ENCODE results near the gene HDAC4. TPM values are rescaled to one million over a fixed set of nuclear protein-coding genes. Genes with fewer than 3 reads are reported as not detected.

HDAC4 gene
- total and polyA plus RNA-seq, 2 donors (not counting 1 experiment from before 2014, with no cell fraction given), result 13.5 to 46.0 TPM

GRCh38 chr2:239377591-239377990, 23.2 kb downstream of the HDAC4 start:
- POLR2A ChIA-PET, result no interaction called here
- CTCF ChIA-PET, result no interaction called here

GRCh38 chr2:239376942-239377531, 23.8 kb downstream of the HDAC4 start:
- TF ChIP-seq EZH2 (IDR thresholded peaks at IDR 0.05; ENCODE audit: borderline replicate concordance, insufficient read depth, low read depth, low read length, poor library complexity, severe bottlenecking), result no peak
- no peak for TF ChIP-seq CTCF (IDR thresholded peaks at IDR 0.05)
- POLR2A ChIA-PET, result no interaction called here

More at GRCh38 chr2:239377591-239377990, 23.2 kb downstream of the HDAC4 start:
- no peak overlapping the region for H3K27ac Mint-ChIP-seq
- Histone ChIP-seq H3K9ac (ENCODE audit: low read length) (no peak overlapping the region), H3K4me1 (ENCODE audit: control insufficient read depth in 2 of 2, insufficient read depth in 2 of 2, low read length in 2 of 2) (peaks cover 18 to 38% of the 10 kb centered on the region in 2 donors), H3K79me2 (ENCODE audit: control insufficient read depth, insufficient read depth, low read length) (peaks cover 61% of the 10 kb centered on the region), H2AFZ (ENCODE audit: insufficient read depth, low read depth, low read length, poor library complexity, severe bottlenecking) (no peak overlapping the region), H4K20me1 (ENCODE audit: control insufficient read depth, insufficient read depth, low read length, poor library complexity, severe bottlenecking) (no peaks in the 10 kb centered on the region), H3K27me3 (replicated peaks in 1 of 4; ENCODE audit: control extremely low read depth in 1 of 4, control insufficient read depth in 3 of 4, insufficient read depth in 4 of 4, low read length in 3 of 4) (no peaks in the 10 kb centered on the region), H3K4me3 (ENCODE audit: control extremely low read depth in 1 of 5, extremely low read depth in 1 of 5, insufficient read depth in 1 of 5, low read depth in 2 of 5, low read length in 4 of 5) (no peak overlapping the region), H3K9me3 (ENCODE audit: control extremely low read depth in 1 of 3, control insufficient read depth in 2 of 3, insufficient read depth in 1 of 3, low read length in 2 of 3) (no peaks in the 10 kb centered on the region), H3K27ac (ENCODE audit: low read length in 2 of 2) (no peak overlapping the region), H3K36me3 (replicated peaks in 1 of 2; ENCODE audit: control extremely low read depth in 1 of 2, control insufficient read depth in 1 of 2, extremely low read depth in 1 of 2, insufficient read depth in 2 of 2, low read length in 1 of 2) (no peaks in the 10 kb centered on the region), H3K4me2 (replicated peaks; ENCODE audit: low read depth, low read length, poor library complexity, severe bottlenecking) (no peak overlapping the region)
- ATAC-seq (ENCODE audit: low read depth), result no peak
- no peak for DNase-seq
- WGBS (ENCODE audit: insufficient coverage), result 93% methylated on average over 10 of the region's 10 CpGs
- no peaks in the 10 kb centered on the region for H3K9me3 Mint-ChIP-seq (ENCODE audit: insufficient read depth)
- H3K4me3 Mint-ChIP-seq, result no peak overlapping the region
- no peak for TF ChIP-seq CTCF (IDR thresholded peaks at IDR 0.05)
- TF ChIP-seq EZH2 (IDR thresholded peaks at IDR 0.05; ENCODE audit: borderline replicate concordance, insufficient read depth, low read depth, low read length, poor library complexity, severe bottlenecking), result no peak
- peaks cover 37% of the 10 kb centered on the region for H3K4me1 Mint-ChIP-seq
- no peaks in the 10 kb centered on the region for H3K27me3 Mint-ChIP-seq
- intact Hi-C loops (cut with micrococcal nuclease), result no loop called here

More at GRCh38 chr2:239376942-239377531, 23.8 kb downstream of the HDAC4 start:
- ATAC-seq (ENCODE audit: low read depth) (no peak), DNase-seq (no peak)
- Histone ChIP-seq H3K9me3 (ENCODE audit: control extremely low read depth in 1 of 3, control insufficient read depth in 2 of 3, insufficient read depth in 1 of 3, low read length in 2 of 3) (no peaks in the 10 kb centered on the region), H2AFZ (ENCODE audit: insufficient read depth, low read depth, low read length, poor library complexity, severe bottlenecking) (no peak overlapping the region), H3K27me3 (replicated peaks in 1 of 4; ENCODE audit: control extremely low read depth in 1 of 4, control insufficient read depth in 3 of 4, insufficient read depth in 4 of 4, low read length in 3 of 4) (no peaks in the 10 kb centered on the region), H3K4me1 (ENCODE audit: control insufficient read depth in 2 of 2, insufficient read depth in 2 of 2, low read length in 2 of 2) (peaks cover 12 to 33% of the 10 kb centered on the region in 2 donors), H3K9ac (ENCODE audit: low read length) (no peak overlapping the region), H3K36me3 (replicated peaks in 1 of 2; ENCODE audit: control extremely low read depth in 1 of 2, control insufficient read depth in 1 of 2, extremely low read depth in 1 of 2, insufficient read depth in 2 of 2, low read length in 1 of 2) (no peaks in the 10 kb centered on the region), H3K79me2 (ENCODE audit: control insufficient read depth, insufficient read depth, low read length) (peaks cover 61% of the 10 kb centered on the region), H3K27ac (ENCODE audit: low read length in 2 of 2) (no peak overlapping the region), H4K20me1 (ENCODE audit: control insufficient read depth, insufficient read depth, low read length, poor library complexity, severe bottlenecking) (no peaks in the 10 kb centered on the region), H3K4me3 (ENCODE audit: control extremely low read depth in 1 of 5, extremely low read depth in 1 of 5, insufficient read depth in 1 of 5, low read depth in 2 of 5, low read length in 4 of 5) (no peak overlapping the region), H3K4me2 (replicated peaks; ENCODE audit: low read depth, low read length, poor library complexity, severe bottlenecking) (no peak overlapping the region)
- Mint-ChIP-seq H3K9me3 (ENCODE audit: insufficient read depth) (no peaks in the 10 kb centered on the region), H3K27ac (no peak overlapping the region), H3K4me3 (no peak overlapping the region), H3K4me1 (peaks cover 32% of the 10 kb centered on the region), H3K27me3 (no peaks in the 10 kb centered on the region)
- intact Hi-C loops (cut with micrococcal nuclease), result no loop called here
- CTCF ChIA-PET, result no interaction called here
- WGBS (ENCODE audit: insufficient coverage), result 96% methylated on average over 19 of the region's 21 CpGs
